Fibroblast of pulmonary artery (primary cell): ENCODE data around the gene CISD3.
A peak's percentile ranks its signal among the peaks of the same experiment; 100 is the strongest.

Source experiments
- DNase-seq: peaks from one replicate; pipeline ENCODE4 v3.0.0-alpha.2; 2010; ENCODE audit warnings: low read depth
- H3K4me3 ChIP-seq: replicated peaks from 2 replicates; pipeline ENCODE4 v1.5.1; 2011; ENCODE audit warnings: low read depth, mild to moderate bottlenecking, control low read depth, low read length, moderate library complexity
- TF ChIP-seq, protein P1 (sequence below): IDR thresholded peaks from 2 replicates; pipeline ENCODE4 v1.5.1; 2011; ENCODE audit warnings: mild to moderate bottlenecking, control low read depth, low read length, inconsistent platforms; ENCODE audit errors: missing control alignments

CISD3 gene, protein sequence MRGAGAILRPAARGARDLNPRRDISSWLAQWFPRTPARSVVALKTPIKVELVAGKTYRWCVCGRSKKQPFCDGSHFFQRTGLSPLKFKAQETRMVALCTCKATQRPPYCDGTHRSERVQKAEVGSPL

GRCh38 chr17:38729886-38730525 lies at the start of gene CISD3:
Gene CISD3, plus strand, starts transcription at chr17:38730341. Its CDS starts 18 bp downstream, at chr17:38730359.
- TF ChIP-seq, protein P1, sequence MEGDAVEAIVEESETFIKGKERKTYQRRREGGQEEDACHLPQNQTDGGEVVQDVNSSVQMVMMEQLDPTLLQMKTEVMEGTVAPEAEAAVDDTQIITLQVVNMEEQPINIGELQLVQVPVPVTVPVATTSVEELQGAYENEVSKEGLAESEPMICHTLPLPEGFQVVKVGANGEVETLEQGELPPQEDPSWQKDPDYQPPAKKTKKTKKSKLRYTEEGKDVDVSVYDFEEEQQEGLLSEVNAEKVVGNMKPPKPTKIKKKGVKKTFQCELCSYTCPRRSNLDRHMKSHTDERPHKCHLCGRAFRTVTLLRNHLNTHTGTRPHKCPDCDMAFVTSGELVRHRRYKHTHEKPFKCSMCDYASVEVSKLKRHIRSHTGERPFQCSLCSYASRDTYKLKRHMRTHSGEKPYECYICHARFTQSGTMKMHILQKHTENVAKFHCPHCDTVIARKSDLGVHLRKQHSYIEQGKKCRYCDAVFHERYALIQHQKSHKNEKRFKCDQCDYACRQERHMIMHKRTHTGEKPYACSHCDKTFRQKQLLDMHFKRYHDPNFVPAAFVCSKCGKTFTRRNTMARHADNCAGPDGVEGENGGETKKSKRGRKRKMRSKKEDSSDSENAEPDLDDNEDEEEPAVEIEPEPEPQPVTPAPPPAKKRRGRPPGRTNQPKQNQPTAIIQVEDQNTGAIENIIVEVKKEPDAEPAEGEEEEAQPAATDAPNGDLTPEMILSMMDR: peak; percentile 10
- DNase-seq: peak; percentile 80
- H3K4me3 ChIP-seq: peak within 1 kb of the TSS; percentile 63

- DNase-seq: no peak
- TF ChIP-seq, protein P1: no peak
- H3K4me3 ChIP-seq: no peak overlapping the region
These were observed 49.0 kb upstream of the CISD3 start for GRCh38 chr17:38681096-38681495.

DNA sequence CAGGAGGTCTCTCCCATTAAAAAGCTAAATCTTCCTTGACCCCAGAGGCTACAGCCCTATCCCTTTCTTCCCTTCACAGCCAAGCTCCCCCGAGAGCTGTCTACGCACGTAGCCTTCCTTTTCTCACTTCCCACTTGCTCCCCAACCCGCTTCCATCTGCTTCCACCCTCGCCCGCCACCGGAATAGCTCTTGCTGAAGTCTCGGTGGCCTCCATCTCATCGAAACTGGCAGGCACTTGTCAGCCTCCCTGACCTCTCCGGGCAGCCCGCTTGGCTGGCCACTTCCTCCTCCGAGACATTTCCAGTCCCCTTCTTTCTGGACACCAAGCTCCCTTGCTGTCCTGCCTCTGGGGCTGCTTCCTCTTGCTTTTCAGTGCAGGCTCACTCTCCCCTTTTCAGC lies 44.6 kb upstream of the CISD3 start:
- TF ChIP-seq, protein P1: no peak
- no peak overlapping the region for H3K4me3 ChIP-seq

GRCh38 chr17:38687286-38687685 lies 42.9 kb upstream of the CISD3 start:
- peak; percentile 63 for DNase-seq
- TF ChIP-seq, protein P1: no peak

More for the DNA sequence above, 44.6 kb upstream of the CISD3 start:
- DNase-seq: no peak

DNA sequence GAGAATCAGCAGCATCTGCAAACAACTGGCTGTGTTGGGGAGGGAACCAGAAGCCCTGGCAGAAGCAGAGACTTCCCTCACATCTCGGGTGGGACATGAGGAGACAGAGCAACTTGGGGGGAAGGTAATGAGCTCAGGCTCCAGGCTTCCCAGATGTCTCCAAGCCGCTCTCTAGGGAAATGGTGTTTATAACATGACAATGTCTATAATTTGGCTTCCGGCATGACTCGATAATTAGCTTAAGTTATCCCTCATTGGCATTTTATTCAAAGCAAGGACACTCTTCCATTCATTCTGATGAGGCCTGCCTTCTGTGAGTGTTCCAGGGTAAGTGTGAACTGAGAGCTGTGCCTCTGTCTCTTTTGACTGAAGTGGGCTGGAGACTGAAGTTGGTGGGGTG lies 39.8 kb upstream of the CISD3 start:
- TF ChIP-seq, protein P1: no peak
- no peak overlapping the region for H3K4me3 ChIP-seq
- DNase-seq: no peak

More at GRCh38 chr17:38687286-38687685, 42.9 kb upstream of the CISD3 start:
- H3K4me3 ChIP-seq: no peak overlapping the region

GRCh38 chr17:38691154-38691553 lies 39.0 kb upstream of the CISD3 start:
- no peak for DNase-seq
- TF ChIP-seq, protein P1: no peak
- no peak overlapping the region for H3K4me3 ChIP-seq

- H3K4me3 ChIP-seq: no peak overlapping the region
- TF ChIP-seq, protein P1: no peak
- DNase-seq: peak; percentile 93
These were observed 36.3 kb upstream of the CISD3 start for GRCh38 chr17:38693700-38694329.
